ENCODE measurements around the gene SETD7.

SETD7 gene

GRCh38 chr4:139503622-139504166, 52.3 kb downstream of the SETD7 start:
- H3K9ac ChIP-seq (ENCODE audit: low read depth, low read length), result no peak overlapping the region
- no peak overlapping the region for H3K4me3 ChIP-seq (ENCODE audit: low read length)
- H3K9me3 ChIP-seq (ENCODE audit: insufficient read depth, low read depth, low read length), result no peaks in the 10 kb centered on the region
- H3K27ac ChIP-seq (ENCODE audit: low read depth, low read length), result no peak overlapping the region
- H3K36me3 ChIP-seq (ENCODE audit: insufficient read depth, low read length), result no peaks in the 10 kb centered on the region
- H3K4me1 ChIP-seq (ENCODE audit: insufficient read depth, low read length), result no peaks in the 10 kb centered on the region; the same call in 1 of the 2 replicates
- H3K27me3 ChIP-seq (ENCODE audit: insufficient read depth, low read length), result no peaks in the 10 kb centered on the region

GRCh38 chr4:139501927-139502899, 53.8 kb downstream of the SETD7 start:
- Histone ChIP-seq H3K27ac (ENCODE audit: low read depth, low read length) (no peak overlapping the region), H3K9me3 (ENCODE audit: insufficient read depth, low read depth, low read length) (no peaks in the 10 kb centered on the region), H3K27me3 (ENCODE audit: insufficient read depth, low read length) (no peaks in the 10 kb centered on the region), H3K4me3 (ENCODE audit: low read length) (no peak overlapping the region), H3K36me3 (ENCODE audit: insufficient read depth, low read length) (no peaks in the 10 kb centered on the region), H3K9ac (ENCODE audit: low read depth, low read length) (no peak overlapping the region), H3K4me1 (ENCODE audit: insufficient read depth, low read length) (no peaks in the 10 kb centered on the region)
- 85% methylated on average over 12 of the region's 13 CpGs for WGBS

GRCh38 chr4:139501527-139501926, 54.5 kb downstream of the SETD7 start:
- H3K4me3 ChIP-seq (ENCODE audit: low read length), result no peak overlapping the region
- no peaks in the 10 kb centered on the region for H3K4me1 ChIP-seq (ENCODE audit: insufficient read depth, low read length)
- no peaks in the 10 kb centered on the region for H3K9me3 ChIP-seq (ENCODE audit: insufficient read depth, low read depth, low read length)
- H3K27ac ChIP-seq (ENCODE audit: low read depth, low read length), result no peak overlapping the region
- 81% methylated on average over 6 of the region's 6 CpGs for WGBS
- H3K36me3 ChIP-seq (ENCODE audit: insufficient read depth, low read length), result no peaks in the 10 kb centered on the region
- H3K9ac ChIP-seq (ENCODE audit: low read depth, low read length), result no peak overlapping the region
- no peaks in the 10 kb centered on the region for H3K27me3 ChIP-seq (ENCODE audit: insufficient read depth, low read length)

DNA sequence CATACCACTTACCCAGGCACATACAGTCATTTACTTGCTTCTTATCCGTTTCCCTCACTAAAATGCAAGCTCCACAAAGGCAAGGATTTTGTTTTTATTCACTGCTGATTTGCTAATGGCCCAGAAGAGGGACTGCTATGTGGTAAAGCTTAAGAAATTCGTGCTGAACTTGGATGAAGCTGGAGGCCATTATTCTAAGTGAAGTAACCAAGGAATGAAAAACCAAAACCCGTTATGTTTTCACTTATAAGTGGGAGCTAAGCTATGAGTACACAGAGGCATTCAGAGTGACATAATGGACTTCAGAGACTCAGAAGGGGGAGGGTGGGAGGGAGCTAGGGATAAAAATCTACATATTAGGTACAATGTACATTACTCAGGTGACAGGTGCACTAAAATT, 54.9 kb downstream of the SETD7 start:
- H3K27me3 ChIP-seq (ENCODE audit: insufficient read depth, low read length), result no peaks in the 10 kb centered on the region
- no peak overlapping the region for H3K27ac ChIP-seq (ENCODE audit: low read depth, low read length)
- no peaks in the 10 kb centered on the region for H3K9me3 ChIP-seq (ENCODE audit: insufficient read depth, low read depth, low read length)
- no peaks in the 10 kb centered on the region for H3K36me3 ChIP-seq (ENCODE audit: insufficient read depth, low read length)
- no peaks in the 10 kb centered on the region for H3K4me1 ChIP-seq (ENCODE audit: insufficient read depth, low read length)
- H3K9ac ChIP-seq (ENCODE audit: low read depth, low read length), result no peak overlapping the region
- WGBS, result 60% methylated on average over 3 of the region's 3 CpGs
- H3K4me3 ChIP-seq (ENCODE audit: low read length), result no peak overlapping the region

- 84% methylated on average over 4 of the region's 4 CpGs for WGBS
- Histone ChIP-seq H3K9me3 (ENCODE audit: insufficient read depth, low read depth, low read length) (no peaks in the 10 kb centered on the region), H3K4me3 (ENCODE audit: low read length) (no peak overlapping the region)
Observed at GRCh38 chr4:139499186-139499585, 56.8 kb downstream of the SETD7 start.

GRCh38 chr4:139493176-139493575, 62.8 kb downstream of the SETD7 start:
- H3K27me3 ChIP-seq (ENCODE audit: insufficient read depth, low read length), result no peaks in the 10 kb centered on the region
- no peak overlapping the region for H3K9ac ChIP-seq (ENCODE audit: low read depth, low read length)
- H3K36me3 ChIP-seq (ENCODE audit: insufficient read depth, low read length), result no peaks in the 10 kb centered on the region
- H3K9me3 ChIP-seq (ENCODE audit: insufficient read depth, low read depth, low read length), result no peaks in the 10 kb centered on the region
- H3K4me3 ChIP-seq (ENCODE audit: low read length), result no peak overlapping the region
- 87% methylated on average over 4 of the region's 4 CpGs for WGBS
- peaks cover 7% of the 10 kb centered on the region; the same call in 1 of the 2 replicates for H3K4me1 ChIP-seq (ENCODE audit: insufficient read depth, low read length)
- no peak overlapping the region for H3K27ac ChIP-seq (ENCODE audit: low read depth, low read length)

More at GRCh38 chr4:139499186-139499585, 56.8 kb downstream of the SETD7 start:
- Histone ChIP-seq H3K27me3 (ENCODE audit: insufficient read depth, low read length) (no peaks in the 10 kb centered on the region), H3K27ac (ENCODE audit: low read depth, low read length) (no peak overlapping the region), H3K4me1 (ENCODE audit: insufficient read depth, low read length) (no peaks in the 10 kb centered on the region), H3K36me3 (ENCODE audit: insufficient read depth, low read length) (no peaks in the 10 kb centered on the region), H3K9ac (ENCODE audit: low read depth, low read length) (no peak overlapping the region)

- Histone ChIP-seq H3K9me3 (ENCODE audit: insufficient read depth, low read depth, low read length) (no peaks in the 10 kb centered on the region), H3K9ac (ENCODE audit: low read depth, low read length) (no peak overlapping the region), H3K27me3 (ENCODE audit: insufficient read depth, low read length) (no peaks in the 10 kb centered on the region), H3K4me3 (ENCODE audit: low read length) (no peak overlapping the region), H3K4me1 (ENCODE audit: insufficient read depth, low read length) (peaks cover 7% of the 10 kb centered on the region; the same call in 1 of the 2 replicates), H3K27ac (ENCODE audit: low read depth, low read length) (no peak overlapping the region), H3K36me3 (ENCODE audit: insufficient read depth, low read length) (no peaks in the 10 kb centered on the region)
- 65% methylated on average over 2 of the region's 2 CpGs for WGBS
Observed at GRCh38 chr4:139492429-139492828, 63.6 kb downstream of the SETD7 start.

DNA sequence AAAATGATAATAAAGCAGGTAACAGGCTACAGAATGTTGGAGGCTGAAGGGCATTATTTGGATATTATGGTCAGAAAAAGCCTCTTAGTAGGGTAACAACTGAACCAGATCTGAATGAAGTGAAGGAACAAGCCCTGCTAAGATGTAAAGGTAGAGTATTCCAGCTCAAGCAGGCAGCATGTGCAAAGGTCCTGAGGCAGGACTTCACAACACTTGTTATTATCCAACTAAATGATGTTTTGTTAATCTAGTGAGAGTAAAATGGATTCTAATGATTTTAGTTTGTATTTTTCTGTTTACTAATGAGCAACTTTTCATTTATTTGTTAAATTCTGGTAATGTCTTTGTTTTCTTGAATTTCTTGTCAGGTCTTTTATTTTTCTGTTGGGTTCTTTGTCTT, 66.4 kb downstream of the SETD7 start:
- Histone ChIP-seq H3K27me3 (ENCODE audit: insufficient read depth, low read length) (no peaks in the 10 kb centered on the region), H3K36me3 (ENCODE audit: insufficient read depth, low read length) (no peaks in the 10 kb centered on the region), H3K4me1 (ENCODE audit: insufficient read depth, low read length) (peaks cover 7% of the 10 kb centered on the region; the same call in 1 of the 2 replicates), H3K27ac (ENCODE audit: low read depth, low read length) (no peak overlapping the region), H3K4me3 (ENCODE audit: low read length) (no peak overlapping the region), H3K9ac (ENCODE audit: low read depth, low read length) (no peak overlapping the region), H3K9me3 (ENCODE audit: insufficient read depth, low read depth, low read length) (no peaks in the 10 kb centered on the region)

- H3K4me1 ChIP-seq (ENCODE audit: insufficient read depth, low read length), result peaks cover 7% of the 10 kb centered on the region; the same call in 1 of the 2 replicates
- H3K9me3 ChIP-seq (ENCODE audit: insufficient read depth, low read depth, low read length), result no peaks in the 10 kb centered on the region
- WGBS, result 95% methylated on average over 3 of the region's 3 CpGs
- no peak overlapping the region for H3K27ac ChIP-seq (ENCODE audit: low read depth, low read length)
- no peaks in the 10 kb centered on the region for H3K36me3 ChIP-seq (ENCODE audit: insufficient read depth, low read length)
- H3K4me3 ChIP-seq (ENCODE audit: low read length), result no peak overlapping the region
- no peaks in the 10 kb centered on the region for H3K27me3 ChIP-seq (ENCODE audit: insufficient read depth, low read length)
- H3K9ac ChIP-seq (ENCODE audit: low read depth, low read length), result no peak overlapping the region
Observed at GRCh38 chr4:139488442-139488841, 67.6 kb downstream of the SETD7 start.

DNA sequence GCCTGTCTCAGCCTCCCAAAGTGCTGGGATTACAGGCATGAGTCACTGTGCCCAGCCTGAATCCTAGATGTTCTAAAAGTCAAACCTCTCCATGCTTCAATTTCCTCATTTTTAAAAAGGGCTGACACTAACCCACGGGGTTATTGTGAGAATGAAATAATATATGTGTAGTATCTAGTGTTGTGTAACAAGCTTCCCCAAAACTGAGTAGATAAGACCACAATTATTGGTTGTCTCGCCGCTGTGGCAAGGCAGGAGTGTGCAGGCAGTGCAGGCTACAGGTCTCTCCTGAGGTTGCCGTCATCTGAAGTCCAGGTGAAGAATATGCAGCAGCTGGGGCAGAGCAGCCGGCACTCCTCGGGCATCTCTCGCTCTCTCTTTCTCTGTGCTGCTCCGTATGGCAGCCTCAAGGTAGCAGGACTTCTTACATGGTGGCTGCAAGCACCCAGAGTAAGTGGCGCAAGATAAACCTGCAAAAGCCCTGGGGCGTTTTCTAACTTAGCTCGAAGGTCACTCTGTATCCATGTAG, 71.2 kb downstream of the SETD7 start:
- 88% methylated on average over 11 of the region's 11 CpGs for WGBS
- no peaks in the 10 kb centered on the region for H3K27me3 ChIP-seq (ENCODE audit: insufficient read depth, low read length)

GRCh38 chr4:139483000-139483399, 73.0 kb downstream of the SETD7 start:
- Histone ChIP-seq H3K27ac (ENCODE audit: low read depth, low read length) (no peak overlapping the region), H3K9ac (ENCODE audit: low read depth, low read length) (no peak overlapping the region), H3K27me3 (ENCODE audit: insufficient read depth, low read length) (no peaks in the 10 kb centered on the region), H3K4me3 (ENCODE audit: low read length) (no peak overlapping the region), H3K9me3 (ENCODE audit: insufficient read depth, low read depth, low read length) (no peaks in the 10 kb centered on the region), H3K36me3 (ENCODE audit: insufficient read depth, low read length) (no peaks in the 10 kb centered on the region), H3K4me1 (ENCODE audit: insufficient read depth, low read length) (no peaks in the 10 kb centered on the region)
- 94% methylated on average over 3 of the region's 3 CpGs for whole genome bisulfite sequencing

More for the DNA sequence above, 71.2 kb downstream of the SETD7 start:
- H3K9ac ChIP-seq (ENCODE audit: low read depth, low read length), result no peak overlapping the region
- H3K9me3 ChIP-seq (ENCODE audit: insufficient read depth, low read depth, low read length), result no peaks in the 10 kb centered on the region
- no peaks in the 10 kb centered on the region for H3K36me3 ChIP-seq (ENCODE audit: insufficient read depth, low read length)
- H3K4me1 ChIP-seq (ENCODE audit: insufficient read depth, low read length), result no peaks in the 10 kb centered on the region
- H3K27ac ChIP-seq (ENCODE audit: low read depth, low read length), result no peak overlapping the region
- no peak overlapping the region for H3K4me3 ChIP-seq (ENCODE audit: low read length)

Data from HUES64 (cell line).